HEK293T (cell line): Measurements from ENCODE around the gene RET.

ENCODE experiments used
- BHLHE40 ChIP-seq: fragments of 450-650 bp; IDR thresholded peaks from 2 replicates; pipeline ENCODE4 v1.6.1; 2016; ENCODE audit warnings: mild to moderate bottlenecking, moderate library complexity, borderline replicate concordance
- SP1 ChIP-seq: fragments of 450-650 bp; IDR thresholded peaks from 2 replicates; pipeline ENCODE4 v1.6.1; 2017
- SUZ12 ChIP-seq: fragments of 450-650 bp; IDR thresholded peaks from 2 replicates; pipeline ENCODE4 v1.6.1; 2016; ENCODE audit warnings: mild to moderate bottlenecking
- TARDBP ChIP-seq: fragments of 450-650 bp; IDR thresholded peaks from 2 replicates; pipeline ENCODE4 v1.6.1; 2016
- ZNF384 ChIP-seq: fragments of 450-650 bp; IDR thresholded peaks from 2 replicates; pipeline ENCODE4 v1.6.1; 2016

- TF ChIP-seq SP1 (no peak), BHLHE40 (no peak), ZNF384 (no peak), TARDBP (no peak), SUZ12 (no peak)
Measured at GRCh38 chr10:43069579-43069978, 7.3 kb upstream of the RET start.
